Measurements from ENCODE around the gene SPRED2. TPM values are rescaled to one million over a fixed set of nuclear protein-coding genes. Genes with fewer than 3 reads are reported as not detected.

The SPRED2 gene
- total and polyA plus RNA-seq, 11 donors, result 7.0 to 24.4 (median 16.1) TPM

GRCh38 chr2:65478498-65479135, 46.2 kb upstream of the SPRED2 start:
- ATAC-seq, result no peak
- H3K4me1 ChIP-seq, result peaks cover 0 to 15% (median 4%) of the 10 kb centered on the region in 12 donors
- 86 to 96% (median 91%) methylated on average over 7 of the region's 7 CpGs for WGBS, 4 donors
- H3K27me3 ChIP-seq, result no peaks in the 10 kb centered on the region
- H3K27ac ChIP-seq, result peak overlapping the region in 2 of 12 donors; percentile 26 to 42
- no peaks in the 10 kb centered on the region for H3K36me3 ChIP-seq
- intact Hi-C loops (cut with DNase I), result no loop called here
- H3K9me3 ChIP-seq, result peaks cover 0 to 4% (median 0%) of the 10 kb centered on the region in 12 donors
- H3K4me3 ChIP-seq, result no peak overlapping the region
- TF ChIP-seq POLR2A (IDR thresholded peaks at IDR 0.05) (no peak), CTCF (IDR thresholded peaks at IDR 0.05) (no peak)
- DNase-seq, result no peak

- intact Hi-C loops (cut with DNase I), result no loop called here
- Histone ChIP-seq H3K36me3 (no peaks in the 10 kb centered on the region), H3K4me3 (no peak overlapping the region), H3K27ac (no peak overlapping the region), H3K4me1 (peaks cover 0 to 15% (median 4%) of the 10 kb centered on the region in 12 donors), H3K27me3 (no peaks in the 10 kb centered on the region), H3K9me3 (peaks cover 0 to 4% (median 0%) of the 10 kb centered on the region in 12 donors)
- DNase-seq, result no peak
- 33 to 63% (median 47%) methylated on average over 4 of the region's 4 CpGs for WGBS, 4 donors
- TF ChIP-seq POLR2A (IDR thresholded peaks at IDR 0.05) (no peak), CTCF (IDR thresholded peaks at IDR 0.05) (no peak)
- peak in 2 of 4 donors; percentile 32 to 33 for ATAC-seq
Measured at GRCh38 chr2:65477590-65477989, 45.2 kb upstream of the SPRED2 start.

- TF ChIP-seq CTCF (IDR thresholded peaks at IDR 0.05) (no peak), POLR2A (IDR thresholded peaks at IDR 0.05) (no peak)
- Histone ChIP-seq H3K9me3 (peaks cover 0 to 4% (median 0%) of the 10 kb centered on the region in 12 donors), H3K4me3 (no peak overlapping the region), H3K27ac (no peak overlapping the region), H3K27me3 (no peaks in the 10 kb centered on the region), H3K4me1 (peaks cover 0 to 15% (median 4%) of the 10 kb centered on the region in 12 donors), H3K36me3 (no peaks in the 10 kb centered on the region)
- intact Hi-C loops (cut with DNase I), result no loop called here
- 97 to 99% (median 98%) methylated on average over 9 of the region's 9 CpGs for WGBS, 4 donors
- DNase-seq (no peak), ATAC-seq (no peak)
Measured at GRCh38 chr2:65476778-65477177, 44.4 kb upstream of the SPRED2 start.

- no peak for ATAC-seq
- Histone ChIP-seq H3K27ac (no peak overlapping the region), H3K9me3 (peaks cover 0 to 4% (median 0%) of the 10 kb centered on the region in 12 donors), H3K36me3 (no peaks in the 10 kb centered on the region), H3K4me3 (no peak overlapping the region), H3K4me1 (peaks cover 0 to 14% (median 3%) of the 10 kb centered on the region in 12 donors), H3K27me3 (no peaks in the 10 kb centered on the region)
- TF ChIP-seq POLR2A (IDR thresholded peaks at IDR 0.05) (no peak), CTCF (IDR thresholded peaks at IDR 0.05) (no peak)
- WGBS, 4 donors, result 67 to 96% (median 92%) methylated on average over 1 of the region's 1 CpG
- intact Hi-C loops (cut with DNase I), result no loop called here
- no peak for DNase-seq
Measured at GRCh38 chr2:65475000-65475399, 42.6 kb upstream of the SPRED2 start.
